Cardiac muscle cell (in vitro differentiated cells and primary cell): Measurements from ENCODE around the gene TASP1. TPM values are rescaled to one million over a fixed set of nuclear protein-coding genes. Genes with fewer than 3 reads are reported as not detected.

Experiments used
- DNase-seq, 2 donors: peaks; one replicate each; pipeline versions ENCODE4 v3.0.0 to v3.0.0-alpha.2; 2010 to 2017; ENCODE audit warnings: low read depth in 1 of 2, low spot score in 1 of 2
- H3K27ac ChIP-seq: fragments of 200-600 bp; sonication (generic); 2 replicates; pipeline ENCODE4 v1.5.1; 2016
- H3K27me3 ChIP-seq: fragments of 200-600 bp; sonication (generic); 2 replicates; pipeline ENCODE4 v1.6.0; 2016; ENCODE audit warnings: control low read depth
- H3K36me3 ChIP-seq: fragments of 200-600 bp; sonication (generic); 2 replicates; pipeline ENCODE4 v1.5.1; 2016; ENCODE audit warnings: control low read depth
- H3K4me1 ChIP-seq: fragments of 200-600 bp; sonication (generic); 2 replicates; pipeline ENCODE4 v1.8.1; 2017; ENCODE audit warnings: low read depth, mild to moderate bottlenecking, mixed run types
- H3K4me3 ChIP-seq: fragments of 200-600 bp; sonication (generic); 2 replicates; pipeline ENCODE4 v1.5.1; 2016; ENCODE audit warnings: mild to moderate bottlenecking
- H3K9me3 ChIP-seq: fragments of 200-600 bp; sonication (generic); 2 replicates; pipeline ENCODE4 v1.5.1; 2017; ENCODE audit warnings: low read depth, mild to moderate bottlenecking, control low read depth
- CTCF ChIP-seq: IDR thresholded peaks from 2 replicates; pipeline ENCODE4 v1.5.1; 2012; ENCODE audit warnings: low read depth, mild to moderate bottlenecking, low read length
- polyA plus RNA-seq: library from polyadenylated mRNA; unstranded; fragments of >200 nt; fragmentation: Nextera tagmentation; extraction: Ambion mirVana; gene quantifications from 2 replicates; pipeline ENCODE4 v1.2.1, GENCODE V29; 2016
- total RNA-seq: library from RNA; depleted of rRNA; stranded (reverse); fragments of >200 nt; gene quantifications from 2 replicates; pipeline ENCODE4 v1.2.3, GENCODE V29; 2016

Gene TASP1
- total and polyA plus RNA-seq, 2 experiments from 2014 or later = 9.3 to 12.6 TPM

DNA sequence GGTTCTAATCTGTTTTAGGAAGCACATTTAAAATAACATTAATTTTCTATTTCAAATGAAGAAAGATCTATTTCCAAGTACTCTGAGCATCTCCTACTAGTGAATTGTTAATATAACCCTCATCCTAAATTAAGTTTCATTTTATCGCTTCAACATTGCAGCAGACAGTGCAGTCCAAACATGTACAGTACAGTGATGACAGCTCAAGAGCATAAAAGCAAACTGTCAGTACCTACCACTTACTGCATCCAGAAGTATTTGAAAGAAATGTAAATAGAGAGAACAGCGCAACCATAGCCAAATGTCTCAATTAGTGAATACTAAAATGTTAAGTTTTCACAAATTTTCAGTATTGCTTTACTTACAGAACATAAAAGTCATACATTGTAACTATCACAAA is 238.3 kb downstream of the TASP1 start:
- Histone ChIP-seq H3K36me3 (no peaks in the 10 kb centered on the region), H3K4me3 (no peak overlapping the region), H3K9me3 (no peaks in the 10 kb centered on the region), H3K4me1 (peaks cover 37% of the 10 kb centered on the region), H3K27me3 (no peaks in the 10 kb centered on the region), H3K27ac (no peak overlapping the region)
- no peak for TF ChIP-seq CTCF
- DNase-seq = peak in 1 of 2 donors; percentile 28

GRCh38 chr20:13397300-13397724 is 241.4 kb downstream of the TASP1 start:
- TF ChIP-seq CTCF = no peak
- DNase-seq = no peak
- Histone ChIP-seq H3K9me3 (no peaks in the 10 kb centered on the region), H3K27ac (peak overlapping the region; percentile 62), H3K27me3 (no peaks in the 10 kb centered on the region), H3K36me3 (no peaks in the 10 kb centered on the region), H3K4me1 (peaks cover 37% of the 10 kb centered on the region), H3K4me3 (no peak overlapping the region)

GRCh38 chr20:13396826-13397225 is 241.9 kb downstream of the TASP1 start:
- no peak for DNase-seq
- H3K4me3 ChIP-seq = no peak overlapping the region
- H3K36me3 ChIP-seq = no peaks in the 10 kb centered on the region
- H3K4me1 ChIP-seq = peaks cover 37% of the 10 kb centered on the region
- no peaks in the 10 kb centered on the region for H3K9me3 ChIP-seq
- H3K27me3 ChIP-seq = no peaks in the 10 kb centered on the region
- TF ChIP-seq CTCF = no peak
- H3K27ac ChIP-seq = peak overlapping the region; percentile 62

DNA sequence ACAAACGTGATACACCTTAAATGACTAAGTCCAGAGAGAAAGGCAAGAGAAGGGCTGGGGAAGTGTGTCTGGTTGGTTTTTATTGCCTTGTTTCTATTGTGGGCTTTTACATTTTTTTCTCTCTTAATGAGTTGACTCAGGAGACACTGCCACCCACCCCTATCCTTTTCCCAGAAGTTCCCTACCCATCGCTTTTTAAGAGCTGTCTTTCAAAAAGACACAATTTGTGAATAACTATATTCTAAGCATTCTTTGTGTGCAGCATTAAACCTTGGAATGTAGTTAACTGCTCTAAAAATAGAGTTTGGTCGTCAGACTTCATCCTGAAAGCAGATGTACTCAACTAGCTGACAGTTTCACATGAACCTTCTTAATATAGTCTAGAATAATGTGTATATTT is 242.7 kb downstream of the TASP1 start:
- Histone ChIP-seq H3K9me3 (no peaks in the 10 kb centered on the region), H3K36me3 (no peaks in the 10 kb centered on the region), H3K4me1 (peaks cover 37% of the 10 kb centered on the region), H3K4me3 (no peak overlapping the region), H3K27me3 (no peaks in the 10 kb centered on the region), H3K27ac (peak overlapping the region; percentile 62)
- no peak for DNase-seq
- TF ChIP-seq CTCF = no peak

- H3K27me3 ChIP-seq = no peaks in the 10 kb centered on the region
- no peak overlapping the region for H3K4me3 ChIP-seq
- H3K36me3 ChIP-seq = no peaks in the 10 kb centered on the region
- no peak for TF ChIP-seq CTCF
- no peak overlapping the region for H3K27ac ChIP-seq
- H3K9me3 ChIP-seq = no peaks in the 10 kb centered on the region
- DNase-seq = no peak
- peaks cover 31% of the 10 kb centered on the region for H3K4me1 ChIP-seq
These were observed 243.5 kb downstream of the TASP1 start for GRCh38 chr20:13395232-13395631.

DNA sequence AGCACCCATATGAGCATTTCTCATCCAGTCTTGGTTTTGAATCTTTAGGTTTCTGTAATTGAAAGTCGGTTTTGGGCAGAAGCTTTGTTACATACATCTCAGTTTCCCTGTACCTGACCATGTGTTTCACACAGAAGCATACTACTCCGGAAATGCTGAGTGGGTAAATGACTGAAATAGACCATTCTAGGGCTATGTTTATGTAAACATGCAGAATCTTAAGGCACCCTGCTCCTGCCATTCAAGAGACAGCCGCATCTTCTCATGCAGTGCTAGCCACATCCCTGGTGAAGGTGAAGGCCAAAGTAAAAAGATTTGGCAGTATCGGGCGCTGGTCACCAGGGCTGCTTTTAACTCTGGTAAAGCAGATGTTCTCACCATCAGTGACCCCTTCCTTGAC is 246.3 kb downstream of the TASP1 start:
- Histone ChIP-seq H3K9me3 (no peaks in the 10 kb centered on the region), H3K4me3 (no peak overlapping the region), H3K36me3 (no peaks in the 10 kb centered on the region), H3K4me1 (peaks cover 30% of the 10 kb centered on the region), H3K27me3 (no peaks in the 10 kb centered on the region), H3K27ac (no peak overlapping the region)
- DNase-seq = no peak
- no peak for TF ChIP-seq CTCF
